Stomach (tissue), 4 donors: ENCODE measurements around the gene THADA.

ENCODE experiments used
- POLR2AphosphoS5 ChIP-seq, 3 donors: sonication (generic); formaldehyde crosslinking; IDR thresholded peaks; one replicate each; pipeline ENCODE4 v1.6.1; 2016; ENCODE audit warnings: antibody characterized with exemption in 3 of 3
- TF ChIP-seq, protein P1 (sequence below), 7 experiments: fragments of 450-650 bp in 4 of 7; fragments of 200-600 bp in 3 of 7; sonication (generic) in 3 of 7; IDR thresholded peaks; one replicate each; pipeline ENCODE4 v1.5.1; 2016 to 2019; ENCODE audit warnings: antibody characterized with exemption in 7 of 7, control low read depth in 2 of 7, mild to moderate bottlenecking in 1 of 7

DNA sequence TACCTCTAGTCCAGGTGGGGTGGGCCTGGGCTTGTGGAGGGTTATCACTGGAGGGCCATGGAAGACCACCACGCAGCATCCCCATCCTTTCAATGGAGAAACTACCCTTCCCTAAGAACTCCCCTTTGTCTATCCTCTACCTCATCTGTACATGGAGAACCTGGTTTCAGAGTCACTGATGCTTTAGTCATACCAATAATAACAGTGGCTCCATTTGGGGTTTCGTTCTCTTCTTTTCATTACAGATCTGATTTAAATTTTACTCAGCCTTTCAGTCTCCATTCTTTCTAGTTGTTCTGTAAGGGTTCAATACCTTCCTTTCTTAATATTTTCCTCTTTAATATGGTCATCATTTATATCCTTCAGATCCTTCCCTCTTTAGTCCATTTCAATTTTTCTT lies 314.8 kb downstream of the THADA start:
- no peak for TF ChIP-seq POLR2AphosphoS5 (IDR thresholded peaks at IDR 0.05)
- TF ChIP-seq, protein P1, sequence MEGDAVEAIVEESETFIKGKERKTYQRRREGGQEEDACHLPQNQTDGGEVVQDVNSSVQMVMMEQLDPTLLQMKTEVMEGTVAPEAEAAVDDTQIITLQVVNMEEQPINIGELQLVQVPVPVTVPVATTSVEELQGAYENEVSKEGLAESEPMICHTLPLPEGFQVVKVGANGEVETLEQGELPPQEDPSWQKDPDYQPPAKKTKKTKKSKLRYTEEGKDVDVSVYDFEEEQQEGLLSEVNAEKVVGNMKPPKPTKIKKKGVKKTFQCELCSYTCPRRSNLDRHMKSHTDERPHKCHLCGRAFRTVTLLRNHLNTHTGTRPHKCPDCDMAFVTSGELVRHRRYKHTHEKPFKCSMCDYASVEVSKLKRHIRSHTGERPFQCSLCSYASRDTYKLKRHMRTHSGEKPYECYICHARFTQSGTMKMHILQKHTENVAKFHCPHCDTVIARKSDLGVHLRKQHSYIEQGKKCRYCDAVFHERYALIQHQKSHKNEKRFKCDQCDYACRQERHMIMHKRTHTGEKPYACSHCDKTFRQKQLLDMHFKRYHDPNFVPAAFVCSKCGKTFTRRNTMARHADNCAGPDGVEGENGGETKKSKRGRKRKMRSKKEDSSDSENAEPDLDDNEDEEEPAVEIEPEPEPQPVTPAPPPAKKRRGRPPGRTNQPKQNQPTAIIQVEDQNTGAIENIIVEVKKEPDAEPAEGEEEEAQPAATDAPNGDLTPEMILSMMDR (IDR thresholded peaks at IDR 0.05), result no peak
